IPS DF 6.9 (cell line): Measurements from ENCODE around the gene FMO2.

ENCODE experiments used
- DNase-seq: peaks from one replicate; pipeline ENCODE4 v3.0.0-alpha.2; 2013; ENCODE audit warnings: low read depth, low spot score
- H3K27ac ChIP-seq: one replicate; pipeline ENCODE4 v1.5.1; 2013; ENCODE audit warnings: low read length, control low read depth
- H3K27me3 ChIP-seq: 2 replicates; pipeline ENCODE4 v1.6.1; 2013; ENCODE audit warnings: mild to moderate bottlenecking, low read length; ENCODE audit not compliant: control insufficient read depth, insufficient read depth
- H3K36me3 ChIP-seq: 2 replicates; pipeline ENCODE4 v1.6.1; 2013; ENCODE audit warnings: low read length; ENCODE audit not compliant: control insufficient read depth, insufficient read depth
- H3K4me1 ChIP-seq: 2 replicates; pipeline ENCODE4 v1.6.1; 2013; ENCODE audit warnings: low read length; ENCODE audit not compliant: control insufficient read depth, insufficient read depth
- H3K4me3 ChIP-seq: 2 replicates; pipeline ENCODE4 v1.5.1; 2013; ENCODE audit warnings: mild to moderate bottlenecking, low read length
- H3K9me3 ChIP-seq: 2 replicates; pipeline ENCODE4 v1.6.1; 2013; ENCODE audit warnings: low read length, inconsistent platforms; ENCODE audit not compliant: control insufficient read depth, insufficient read depth
- whole genome bisulfite sequencing: extraction: QIAGEN DNeasy Blood & Tissue Kit; methylation state at CpG from one replicate; pipeline ENCODE4 v1.1.7; 2013; ENCODE audit warnings: mixed read lengths, missing lambda C conversion rate; ENCODE audit not compliant: insufficient read length, insufficient coverage; 5-methylcytosine and 5-hydroxymethylcytosine counted together

FMO2 gene

GRCh38 chr1:171155484-171155883, 29.6 kb upstream of the FMO2 start:
- Histone ChIP-seq H3K4me1 (peaks cover 1% of the 10 kb centered on the region; the same call in 1 of the 2 replicates), H3K36me3 (no peaks in the 10 kb centered on the region), H3K4me3 (no peak overlapping the region), H3K27ac (no peak overlapping the region), H3K27me3 (no peaks in the 10 kb centered on the region), H3K9me3 (no peaks in the 10 kb centered on the region)
- DNase-seq = no peak

- no peak overlapping the region for H3K27ac ChIP-seq
- peaks cover 3% of the 10 kb centered on the region for H3K4me1 ChIP-seq
- H3K27me3 ChIP-seq = no peaks in the 10 kb centered on the region
- H3K36me3 ChIP-seq = no peaks in the 10 kb centered on the region
- H3K4me3 ChIP-seq = no peak overlapping the region
- DNase-seq = no peak
- no peaks in the 10 kb centered on the region for H3K9me3 ChIP-seq
- WGBS = no CpG with 5 or more reads among the region's 5 CpGs
Observed at GRCh38 chr1:171158096-171158495, 27.0 kb upstream of the FMO2 start.

GRCh38 chr1:171158551-171158950, 26.5 kb upstream of the FMO2 start:
- H3K4me1 ChIP-seq = peaks cover 3% of the 10 kb centered on the region
- H3K27ac ChIP-seq = no peak overlapping the region
- no peaks in the 10 kb centered on the region for H3K9me3 ChIP-seq
- no peak for DNase-seq
- no CpG with 5 or more reads among the region's 3 CpGs for WGBS
- no peaks in the 10 kb centered on the region for H3K36me3 ChIP-seq
- no peak overlapping the region for H3K4me3 ChIP-seq
- H3K27me3 ChIP-seq = no peaks in the 10 kb centered on the region

- Histone ChIP-seq H3K27ac (no peak overlapping the region), H3K9me3 (no peaks in the 10 kb centered on the region), H3K4me1 (peaks cover 3% of the 10 kb centered on the region), H3K27me3 (no peaks in the 10 kb centered on the region), H3K4me3 (no peak overlapping the region), H3K36me3 (no peaks in the 10 kb centered on the region)
- WGBS = no CpG with 5 or more reads among the region's 2 CpGs
- DNase-seq = no peak
Observed at GRCh38 chr1:171159148-171159547, 26.0 kb upstream of the FMO2 start.

GRCh38 chr1:171160211-171160610, 24.9 kb upstream of the FMO2 start:
- Histone ChIP-seq H3K36me3 (no peaks in the 10 kb centered on the region), H3K4me3 (no peak overlapping the region), H3K27ac (no peak overlapping the region), H3K27me3 (no peaks in the 10 kb centered on the region), H3K9me3 (no peaks in the 10 kb centered on the region), H3K4me1 (peaks cover 3% of the 10 kb centered on the region)
- no CpG with 5 or more reads among the region's 3 CpGs for WGBS
- no peak for DNase-seq

- no CpG with 5 or more reads among the region's 4 CpGs for WGBS
- Histone ChIP-seq H3K36me3 (no peaks in the 10 kb centered on the region), H3K27ac (no peak overlapping the region), H3K27me3 (no peaks in the 10 kb centered on the region), H3K4me1 (peaks cover 3% of the 10 kb centered on the region), H3K4me3 (no peak overlapping the region), H3K9me3 (no peaks in the 10 kb centered on the region)
- no peak for DNase-seq
Observed at GRCh38 chr1:171160639-171161354, 24.3 kb upstream of the FMO2 start.

GRCh38 chr1:171161431-171161830, 23.7 kb upstream of the FMO2 start:
- no peak for DNase-seq
- no peaks in the 10 kb centered on the region for H3K36me3 ChIP-seq
- peaks cover 3% of the 10 kb centered on the region for H3K4me1 ChIP-seq

GRCh38 chr1:171166361-171166760, 18.7 kb upstream of the FMO2 start:
- Histone ChIP-seq H3K36me3 (no peaks in the 10 kb centered on the region), H3K4me3 (no peak overlapping the region), H3K9me3 (no peaks in the 10 kb centered on the region), H3K4me1 (no peaks in the 10 kb centered on the region), H3K27ac (no peak overlapping the region), H3K27me3 (no peaks in the 10 kb centered on the region)
- DNase-seq = no peak
- no CpG with 5 or more reads among the region's 2 CpGs for WGBS

More at GRCh38 chr1:171161431-171161830, 23.7 kb upstream of the FMO2 start:
- H3K27ac ChIP-seq = no peak overlapping the region
- H3K27me3 ChIP-seq = no peaks in the 10 kb centered on the region
- no peak overlapping the region for H3K4me3 ChIP-seq
- no peaks in the 10 kb centered on the region for H3K9me3 ChIP-seq

GRCh38 chr1:171167785-171168184, 17.3 kb upstream of the FMO2 start:
- no peaks in the 10 kb centered on the region for H3K36me3 ChIP-seq
- DNase-seq = no peak
- no peaks in the 10 kb centered on the region for H3K9me3 ChIP-seq
- H3K27me3 ChIP-seq = no peaks in the 10 kb centered on the region
- H3K27ac ChIP-seq = no peak overlapping the region
- no CpG with 5 or more reads among the region's 2 CpGs for WGBS
- no peak overlapping the region for H3K4me3 ChIP-seq
- H3K4me1 ChIP-seq = no peaks in the 10 kb centered on the region

- DNase-seq = no peak
Observed at GRCh38 chr1:171172471-171172870, 12.6 kb upstream of the FMO2 start.

GRCh38 chr1:171173069-171173468, 12.0 kb upstream of the FMO2 start:
- H3K4me1 ChIP-seq = no peaks in the 10 kb centered on the region
- no CpG with 5 or more reads among the region's 1 CpG for WGBS
- no peaks in the 10 kb centered on the region for H3K9me3 ChIP-seq
- no peak overlapping the region for H3K27ac ChIP-seq
- no peaks in the 10 kb centered on the region for H3K27me3 ChIP-seq
- no peak overlapping the region for H3K4me3 ChIP-seq
- no peaks in the 10 kb centered on the region for H3K36me3 ChIP-seq
- no peak for DNase-seq

More at GRCh38 chr1:171172471-171172870, 12.6 kb upstream of the FMO2 start:
- no CpG with 5 or more reads among the region's 2 CpGs for WGBS
- Histone ChIP-seq H3K27ac (no peak overlapping the region), H3K4me3 (no peak overlapping the region), H3K36me3 (no peaks in the 10 kb centered on the region), H3K27me3 (no peaks in the 10 kb centered on the region), H3K4me1 (no peaks in the 10 kb centered on the region), H3K9me3 (no peaks in the 10 kb centered on the region)
